Heart left ventricle (tissue), 13 donors: ENCODE results near the gene TRMU.

ENCODE experiments used
- POLR2A ChIP-seq, 2 donors: fragments of 450-650 bp; IDR thresholded peaks; one replicate each; pipeline ENCODE4 v1.6.1; 2017; ENCODE audit warnings: antibody characterized with exemption in 2 of 2, mild to moderate bottlenecking in 2 of 2, moderate library complexity in 2 of 2
- TF ChIP-seq, protein P1 (sequence below), 12 donors: fragments of 200-600 bp; sonication (generic) in 4 of 12; IDR thresholded peaks; one replicate each; pipeline versions ENCODE4 v1.5.0 to v1.8.0; 2018 to 2022; ENCODE audit warnings: antibody characterized with exemption in 12 of 12, mild to moderate bottlenecking in 5 of 12
- donor health status: ischemic (EF 13 %, LVEDD 7.1; RV severe dilation, severe dysfunction).
- donor health status: DM: no; HTN: yes; CAD: no.
- donor health status: DM: no; HTN: no; CAD: no.
- donor health status: ischemic (EF 25% LVEDD 6.9; RV normal size, moderate dysfunction).
- donor health status: ischemic (EF 25% LVEDD 5.7; RV mildly dilated, moderate dysfunction).
- donor health status: ischemic (EF 35%, LVEDD 5.7; RV mildly dilated, moderate dysfunction).
- donor health status: nonischemic (EF 11% LVEDD 7.7; RV severe dilation, severe dysfunction).
- donor health status: DM: yes; HTN: yes; CAD: no.
- donor health status: PGD.
- donor health status: ischemic (EF 29% LVEDD 5.4; RV normal size, mild dysfunction).
- donor health status: nonischemic (EF 23%, LVEDD 6.1; RV moderate dilation, normal function).

DNA sequence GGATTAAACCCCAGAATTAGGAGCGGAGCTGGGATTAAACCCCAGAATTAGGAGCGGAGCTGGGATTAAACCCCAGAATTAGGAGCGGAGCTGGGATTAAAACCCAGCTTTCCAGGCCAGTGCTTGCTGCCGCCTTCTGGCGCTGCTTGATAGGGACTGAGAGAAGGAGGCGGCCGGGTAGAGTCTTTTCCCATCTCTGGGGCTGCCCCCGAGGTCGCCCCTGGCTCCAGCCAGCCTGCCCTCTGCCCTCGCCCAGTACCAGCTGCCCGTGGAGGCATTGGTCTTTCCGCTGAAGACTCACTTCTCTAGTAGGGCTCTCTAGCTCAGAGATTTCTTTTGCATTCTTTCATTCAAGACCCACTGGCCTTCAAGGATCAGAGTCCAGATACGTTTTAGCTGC lies 5.2 kb downstream of the TRMU start:
- TF ChIP-seq, protein P1, sequence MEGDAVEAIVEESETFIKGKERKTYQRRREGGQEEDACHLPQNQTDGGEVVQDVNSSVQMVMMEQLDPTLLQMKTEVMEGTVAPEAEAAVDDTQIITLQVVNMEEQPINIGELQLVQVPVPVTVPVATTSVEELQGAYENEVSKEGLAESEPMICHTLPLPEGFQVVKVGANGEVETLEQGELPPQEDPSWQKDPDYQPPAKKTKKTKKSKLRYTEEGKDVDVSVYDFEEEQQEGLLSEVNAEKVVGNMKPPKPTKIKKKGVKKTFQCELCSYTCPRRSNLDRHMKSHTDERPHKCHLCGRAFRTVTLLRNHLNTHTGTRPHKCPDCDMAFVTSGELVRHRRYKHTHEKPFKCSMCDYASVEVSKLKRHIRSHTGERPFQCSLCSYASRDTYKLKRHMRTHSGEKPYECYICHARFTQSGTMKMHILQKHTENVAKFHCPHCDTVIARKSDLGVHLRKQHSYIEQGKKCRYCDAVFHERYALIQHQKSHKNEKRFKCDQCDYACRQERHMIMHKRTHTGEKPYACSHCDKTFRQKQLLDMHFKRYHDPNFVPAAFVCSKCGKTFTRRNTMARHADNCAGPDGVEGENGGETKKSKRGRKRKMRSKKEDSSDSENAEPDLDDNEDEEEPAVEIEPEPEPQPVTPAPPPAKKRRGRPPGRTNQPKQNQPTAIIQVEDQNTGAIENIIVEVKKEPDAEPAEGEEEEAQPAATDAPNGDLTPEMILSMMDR (IDR thresholded peaks at IDR 0.05) = no peak
- no peak for TF ChIP-seq POLR2A (IDR thresholded peaks at IDR 0.05)
